LNCAP (cell line): ENCODE measurements around the gene TRABD2B.

Experiments used
- CTCF ChIP-seq: fragments of 450-650 bp; IDR thresholded peaks from 2 replicates; pipeline ENCODE4 v1.5.1; 2017; ENCODE audit warnings: mild to moderate bottlenecking

The TRABD2B gene

DNA sequence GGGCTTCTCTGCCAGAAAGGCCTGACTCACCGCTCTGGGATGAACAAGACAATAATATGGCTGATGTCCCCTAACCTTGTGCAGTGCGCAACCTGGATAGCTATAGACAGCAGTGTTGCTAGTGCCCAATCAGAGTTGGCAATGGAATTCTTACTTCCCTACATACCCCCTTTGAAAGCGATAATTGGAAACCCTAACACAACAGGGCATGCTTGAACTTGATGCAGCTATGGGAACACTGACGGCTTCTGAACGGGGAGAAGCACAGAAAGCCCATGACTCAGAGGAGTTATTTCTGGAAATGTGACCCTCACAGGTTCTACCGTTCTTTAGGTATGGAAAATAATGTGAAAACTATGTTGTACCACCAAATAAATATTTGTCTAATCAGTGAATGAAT lies 200.6 kb downstream of the TRABD2B start:
- TF ChIP-seq CTCF, result no peak

DNA sequence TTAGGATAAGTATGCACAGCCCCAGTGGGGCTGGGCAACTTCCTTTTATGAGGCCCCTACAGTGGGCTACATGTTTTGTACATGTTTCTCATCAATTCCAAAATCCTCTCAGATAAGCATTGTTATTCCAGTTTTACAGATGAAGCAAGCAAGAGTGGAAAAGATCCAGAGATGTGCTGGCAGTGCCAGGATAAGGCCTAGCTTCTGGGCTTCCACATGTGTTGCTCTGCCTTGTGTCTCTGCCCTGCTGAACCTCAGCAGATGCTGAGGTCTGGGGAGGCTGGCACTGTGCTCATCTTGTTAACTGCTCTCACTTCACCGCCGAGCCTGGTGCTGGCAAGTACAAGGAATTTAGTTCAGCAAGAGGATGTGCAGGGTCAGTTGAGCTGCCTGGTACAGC lies 202.1 kb downstream of the TRABD2B start:
- TF ChIP-seq CTCF, result no peak

DNA sequence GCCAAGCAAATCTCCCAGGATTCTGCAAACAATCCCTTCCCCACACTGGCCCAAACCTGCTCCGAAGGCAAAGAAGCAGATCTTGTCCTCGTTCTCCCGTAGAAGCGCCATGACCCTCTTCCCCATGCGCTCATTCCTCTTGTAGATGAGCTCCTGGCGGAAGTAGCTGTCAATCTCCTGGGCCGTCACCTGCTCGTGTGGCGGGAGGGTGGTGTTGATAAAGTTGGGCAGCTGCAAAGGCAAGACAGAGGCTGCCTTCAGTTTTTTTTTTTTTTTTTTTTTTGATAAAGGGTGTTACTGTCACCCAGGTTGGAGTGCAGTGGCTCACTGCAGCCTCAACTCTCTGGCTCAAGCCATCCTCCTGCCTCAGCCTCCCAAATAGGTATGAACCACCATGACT lies 202.7 kb downstream of the TRABD2B start:
- TF ChIP-seq CTCF, result no peak

DNA sequence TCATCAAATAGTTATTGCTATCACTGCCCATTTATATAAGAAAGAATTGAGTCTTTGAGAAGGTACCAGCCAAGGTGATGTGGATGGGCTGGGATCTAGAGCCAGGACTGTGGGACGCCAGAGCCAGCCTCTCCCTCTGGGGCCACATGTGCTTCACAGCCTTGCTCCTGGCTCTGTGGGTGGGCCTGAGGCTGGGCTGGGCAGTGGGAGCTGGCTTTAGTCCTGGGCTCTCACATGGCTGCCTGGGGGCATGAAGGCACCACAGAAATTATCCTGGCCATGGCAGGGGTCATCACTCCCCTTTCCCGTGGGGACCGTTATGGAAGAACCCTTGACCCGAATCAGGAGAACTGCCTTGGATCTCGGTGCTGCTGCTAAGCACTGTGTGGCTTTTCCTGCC lies 203.1 kb downstream of the TRABD2B start:
- no peak for TF ChIP-seq CTCF

GRCh38 chr1:47793563-47793962 lies 203.6 kb downstream of the TRABD2B start:
- no peak for TF ChIP-seq CTCF

DNA sequence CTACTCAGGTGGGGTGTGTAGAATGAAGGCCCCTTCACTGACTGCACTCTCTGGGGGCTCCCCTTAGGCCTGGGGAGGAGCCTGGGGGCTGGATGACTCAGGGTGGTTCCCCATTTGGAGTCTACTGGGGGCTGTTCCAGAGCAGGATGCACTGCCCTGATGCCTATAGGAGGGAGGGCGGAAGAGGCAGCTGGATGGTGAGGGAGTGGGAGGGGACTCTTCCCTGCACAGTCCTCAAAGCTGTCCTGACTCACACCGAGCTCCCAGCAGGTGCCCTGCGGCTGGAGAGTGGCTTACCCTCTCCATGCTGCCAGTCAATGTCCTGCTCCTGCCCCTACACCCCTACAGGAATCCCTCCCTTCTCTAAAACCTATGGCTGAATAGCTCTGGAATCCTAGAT lies 204.4 kb downstream of the TRABD2B start:
- TF ChIP-seq CTCF, result no peak

DNA sequence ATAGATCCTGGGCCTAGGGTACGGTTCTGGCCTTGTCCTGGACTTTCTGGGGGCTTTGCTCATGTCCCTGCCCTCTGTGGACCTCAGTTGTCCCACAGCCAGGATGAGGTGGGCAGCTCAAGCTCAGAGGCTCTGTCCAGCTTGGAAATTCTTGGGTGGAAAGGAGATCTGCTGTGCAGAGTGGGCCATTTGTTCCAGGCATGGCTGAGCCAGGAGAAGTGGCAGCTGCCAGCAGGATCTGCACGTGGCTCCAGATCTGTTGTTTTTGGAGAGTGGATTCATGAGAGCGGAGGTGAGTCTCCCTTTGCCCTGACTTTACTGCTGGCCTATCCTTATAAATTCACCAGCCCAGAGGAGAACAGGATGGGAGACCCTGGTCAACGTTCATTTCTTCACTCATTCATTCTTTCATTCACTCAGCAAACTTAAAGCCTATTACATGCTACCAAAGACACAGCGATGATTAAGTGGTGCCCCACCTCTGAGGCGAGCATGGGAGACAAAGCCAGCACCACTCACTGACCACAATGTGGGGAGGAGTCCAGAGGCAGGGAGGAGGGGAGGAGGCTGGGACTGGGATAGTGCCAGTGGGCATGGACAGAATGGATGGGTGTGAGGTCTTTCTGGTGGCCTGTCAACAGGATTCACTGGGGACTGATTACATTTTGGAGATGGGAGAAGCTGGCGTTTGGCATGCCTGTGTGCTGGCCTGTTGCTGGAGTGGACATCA lies 205.1 kb downstream of the TRABD2B start:
- no peak for TF ChIP-seq CTCF

DNA sequence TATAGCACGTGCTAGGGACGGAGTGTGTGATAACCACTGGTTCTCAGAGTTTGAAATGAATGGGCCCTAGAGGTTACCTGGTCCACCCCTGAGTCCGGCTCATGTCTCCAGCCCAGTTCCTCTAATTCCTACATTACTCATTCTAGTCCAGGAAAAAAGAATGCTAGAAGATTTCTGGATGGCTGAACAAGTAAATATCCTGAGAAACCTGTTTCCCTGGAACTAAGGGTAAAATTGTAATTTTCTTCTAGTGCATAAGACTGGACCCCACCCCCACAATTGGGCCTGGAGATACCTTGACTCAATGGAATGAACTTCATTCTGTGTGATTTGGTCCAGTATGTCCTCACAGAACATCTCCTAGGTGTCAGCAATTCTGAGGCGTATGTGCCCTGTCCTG lies 208.4 kb downstream of the TRABD2B start:
- no peak for TF ChIP-seq CTCF
